HL-60 (cell line): ENCODE data around the gene CRY2.
A peak's percentile ranks its signal among the peaks of the same experiment; 100 is the strongest.

ENCODE experiments used
- DNase-seq, 2 experiments: peaks; one replicate each; pipeline ENCODE4 v3.0.0-alpha.2; 2010 to 2020; ENCODE audit warnings: low read depth in 1 of 2, low spot score in 1 of 2
- H3K27ac ChIP-seq: fragments of 250-450 bp; sonication (Bioruptor Pico); replicated peaks from 2 replicates; pipeline ENCODE4 v1.5.1; 2020; ENCODE audit warnings: mild to moderate bottlenecking, moderate library complexity
- H3K27me3 ChIP-seq: fragments of 250-450 bp; sonication (Bioruptor Pico); 2 replicates; pipeline ENCODE4 v1.5.1; 2021; ENCODE audit warnings: mild to moderate bottlenecking, moderate library complexity; ENCODE audit not compliant: insufficient read depth, poor library complexity, severe bottlenecking
- H3K4me3 ChIP-seq: replicated peaks from 2 replicates; pipeline ENCODE4 v1.5.1; 2011; ENCODE audit warnings: mild to moderate bottlenecking, control low read depth, low read length; ENCODE audit not compliant: insufficient read depth
- GABPA ChIP-seq: IDR thresholded peaks from 2 replicates; pipeline ENCODE4 v1.6.1; 2012; ENCODE audit warnings: low read depth
- POLR2AphosphoS5 ChIP-seq: IDR thresholded peaks from 2 replicates; pipeline ENCODE4 v1.6.1; 2012; ENCODE audit warnings: low read depth
- SPI1 ChIP-seq: IDR thresholded peaks from 2 replicates; pipeline ENCODE4 v1.6.1; 2012; ENCODE audit warnings: low read depth, mild to moderate bottlenecking, borderline replicate concordance
- TF ChIP-seq, protein P1 (sequence below): IDR thresholded peaks from one replicate; pipeline ENCODE4 v1.5.1; 2011; ENCODE audit warnings: low read length, control low read depth, inconsistent platforms; ENCODE audit not compliant: insufficient read depth
- TF ChIP-seq, protein P2 (sequence below): IDR thresholded peaks from 2 replicates; pipeline ENCODE4 v1.6.1; 2012; ENCODE audit warnings: low read depth; ENCODE audit not compliant: insufficient replicate concordance

CRY2 gene

DNA sequence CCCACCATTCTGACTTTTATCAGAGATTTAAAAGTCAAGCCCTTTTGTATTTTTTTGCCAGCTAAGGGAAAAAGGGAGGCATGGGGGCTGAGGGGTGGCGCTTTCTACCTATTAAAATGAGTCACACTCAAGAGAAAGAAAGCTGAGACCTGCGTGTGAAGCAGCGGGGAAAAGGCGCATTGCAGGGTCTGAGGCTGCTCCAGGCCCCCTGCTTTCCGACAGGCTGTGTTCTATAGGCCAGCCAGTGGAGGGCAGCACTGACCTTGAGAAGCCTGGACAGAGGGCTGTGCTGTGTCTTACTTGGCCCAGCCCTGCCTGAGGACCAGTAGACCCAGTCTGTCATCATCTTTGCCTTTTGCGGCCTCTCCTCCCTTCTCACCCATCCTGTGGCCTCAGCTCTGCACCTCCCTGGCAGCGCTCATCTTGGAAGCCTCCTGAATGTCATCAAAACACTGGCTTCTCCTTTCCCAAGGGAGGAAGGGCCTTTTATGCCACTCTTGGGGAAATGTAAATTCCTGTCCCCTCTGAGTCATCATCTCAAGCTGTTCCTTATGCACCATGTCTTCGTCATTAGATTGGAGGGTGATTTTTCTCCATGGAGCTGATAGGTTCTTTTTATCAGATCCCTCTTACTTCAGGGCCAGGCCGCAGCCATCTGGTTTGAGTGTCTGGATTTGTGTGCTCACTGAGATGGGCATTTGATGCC, 25.5 kb downstream of the CRY2 start:
- no peak for TF ChIP-seq POLR2AphosphoS5
- TF ChIP-seq, protein P1, sequence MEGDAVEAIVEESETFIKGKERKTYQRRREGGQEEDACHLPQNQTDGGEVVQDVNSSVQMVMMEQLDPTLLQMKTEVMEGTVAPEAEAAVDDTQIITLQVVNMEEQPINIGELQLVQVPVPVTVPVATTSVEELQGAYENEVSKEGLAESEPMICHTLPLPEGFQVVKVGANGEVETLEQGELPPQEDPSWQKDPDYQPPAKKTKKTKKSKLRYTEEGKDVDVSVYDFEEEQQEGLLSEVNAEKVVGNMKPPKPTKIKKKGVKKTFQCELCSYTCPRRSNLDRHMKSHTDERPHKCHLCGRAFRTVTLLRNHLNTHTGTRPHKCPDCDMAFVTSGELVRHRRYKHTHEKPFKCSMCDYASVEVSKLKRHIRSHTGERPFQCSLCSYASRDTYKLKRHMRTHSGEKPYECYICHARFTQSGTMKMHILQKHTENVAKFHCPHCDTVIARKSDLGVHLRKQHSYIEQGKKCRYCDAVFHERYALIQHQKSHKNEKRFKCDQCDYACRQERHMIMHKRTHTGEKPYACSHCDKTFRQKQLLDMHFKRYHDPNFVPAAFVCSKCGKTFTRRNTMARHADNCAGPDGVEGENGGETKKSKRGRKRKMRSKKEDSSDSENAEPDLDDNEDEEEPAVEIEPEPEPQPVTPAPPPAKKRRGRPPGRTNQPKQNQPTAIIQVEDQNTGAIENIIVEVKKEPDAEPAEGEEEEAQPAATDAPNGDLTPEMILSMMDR = peak; percentile 53
- peak in 1 of 2 experiments; percentile 30 for DNase-seq
- Histone ChIP-seq H3K27me3 (no peaks in the 10 kb centered on the region), H3K27ac (no peak overlapping the region), H3K4me3 (no peak overlapping the region)

DNA sequence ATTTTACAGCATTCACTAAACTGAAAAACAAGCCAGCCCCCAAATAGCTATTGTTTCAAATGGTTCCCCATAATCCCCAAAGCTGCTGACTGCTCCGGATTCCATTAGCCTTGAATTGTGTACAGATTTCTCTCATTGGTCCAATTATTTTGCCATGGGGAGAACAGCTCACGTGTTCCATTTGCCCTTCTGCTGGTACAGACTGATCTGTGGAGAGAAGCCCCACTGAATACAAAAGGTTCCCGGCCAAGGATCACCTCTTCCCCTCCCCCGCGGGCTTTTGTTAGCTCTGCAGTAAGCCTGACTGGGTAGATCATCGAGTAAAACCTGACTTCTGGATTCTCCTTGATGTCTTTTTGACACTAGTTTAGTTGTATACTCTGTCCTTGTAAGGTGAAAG, 29.1 kb downstream of the CRY2 start:
- Histone ChIP-seq H3K27me3 (no peaks in the 10 kb centered on the region), H3K27ac (no peak overlapping the region), H3K4me3 (no peak overlapping the region)
- TF ChIP-seq POLR2AphosphoS5 (no peak), SPI1 (no peak), GABPA (no peak)
- TF ChIP-seq, protein P1 = no peak
- TF ChIP-seq, protein P2, sequence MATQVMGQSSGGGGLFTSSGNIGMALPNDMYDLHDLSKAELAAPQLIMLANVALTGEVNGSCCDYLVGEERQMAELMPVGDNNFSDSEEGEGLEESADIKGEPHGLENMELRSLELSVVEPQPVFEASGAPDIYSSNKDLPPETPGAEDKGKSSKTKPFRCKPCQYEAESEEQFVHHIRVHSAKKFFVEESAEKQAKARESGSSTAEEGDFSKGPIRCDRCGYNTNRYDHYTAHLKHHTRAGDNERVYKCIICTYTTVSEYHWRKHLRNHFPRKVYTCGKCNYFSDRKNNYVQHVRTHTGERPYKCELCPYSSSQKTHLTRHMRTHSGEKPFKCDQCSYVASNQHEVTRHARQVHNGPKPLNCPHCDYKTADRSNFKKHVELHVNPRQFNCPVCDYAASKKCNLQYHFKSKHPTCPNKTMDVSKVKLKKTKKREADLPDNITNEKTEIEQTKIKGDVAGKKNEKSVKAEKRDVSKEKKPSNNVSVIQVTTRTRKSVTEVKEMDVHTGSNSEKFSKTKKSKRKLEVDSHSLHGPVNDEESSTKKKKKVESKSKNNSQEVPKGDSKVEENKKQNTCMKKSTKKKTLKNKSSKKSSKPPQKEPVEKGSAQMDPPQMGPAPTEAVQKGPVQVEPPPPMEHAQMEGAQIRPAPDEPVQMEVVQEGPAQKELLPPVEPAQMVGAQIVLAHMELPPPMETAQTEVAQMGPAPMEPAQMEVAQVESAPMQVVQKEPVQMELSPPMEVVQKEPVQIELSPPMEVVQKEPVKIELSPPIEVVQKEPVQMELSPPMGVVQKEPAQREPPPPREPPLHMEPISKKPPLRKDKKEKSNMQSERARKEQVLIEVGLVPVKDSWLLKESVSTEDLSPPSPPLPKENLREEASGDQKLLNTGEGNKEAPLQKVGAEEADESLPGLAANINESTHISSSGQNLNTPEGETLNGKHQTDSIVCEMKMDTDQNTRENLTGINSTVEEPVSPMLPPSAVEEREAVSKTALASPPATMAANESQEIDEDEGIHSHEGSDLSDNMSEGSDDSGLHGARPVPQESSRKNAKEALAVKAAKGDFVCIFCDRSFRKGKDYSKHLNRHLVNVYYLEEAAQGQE = no peak
- DNase-seq = no peak

DNA sequence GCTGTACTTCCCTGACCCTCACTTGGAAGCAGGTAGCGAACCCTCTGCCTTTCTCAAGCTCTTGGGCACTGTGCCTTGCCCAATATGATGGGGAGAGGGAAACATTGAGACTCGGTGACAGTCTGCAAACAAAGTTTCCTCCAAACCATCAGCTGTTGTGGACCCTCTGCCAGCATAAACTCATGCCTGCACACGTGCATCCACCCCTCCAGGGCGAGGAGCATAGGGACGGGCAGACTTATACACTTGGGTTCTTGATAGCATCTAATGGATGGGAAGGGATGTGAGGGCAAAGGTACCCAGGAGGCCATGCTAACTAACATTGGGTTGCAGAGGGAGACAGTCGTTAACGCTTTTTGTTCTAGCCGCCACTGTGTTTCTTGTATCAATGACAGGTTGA, 29.9 kb downstream of the CRY2 start:
- Histone ChIP-seq H3K4me3 (no peak overlapping the region), H3K27me3 (no peaks in the 10 kb centered on the region), H3K27ac (no peak overlapping the region)
- TF ChIP-seq, protein P2 = no peak
- TF ChIP-seq POLR2AphosphoS5 (no peak), GABPA (no peak), SPI1 (no peak)
- TF ChIP-seq, protein P1 = no peak
- no peak for DNase-seq

DNA sequence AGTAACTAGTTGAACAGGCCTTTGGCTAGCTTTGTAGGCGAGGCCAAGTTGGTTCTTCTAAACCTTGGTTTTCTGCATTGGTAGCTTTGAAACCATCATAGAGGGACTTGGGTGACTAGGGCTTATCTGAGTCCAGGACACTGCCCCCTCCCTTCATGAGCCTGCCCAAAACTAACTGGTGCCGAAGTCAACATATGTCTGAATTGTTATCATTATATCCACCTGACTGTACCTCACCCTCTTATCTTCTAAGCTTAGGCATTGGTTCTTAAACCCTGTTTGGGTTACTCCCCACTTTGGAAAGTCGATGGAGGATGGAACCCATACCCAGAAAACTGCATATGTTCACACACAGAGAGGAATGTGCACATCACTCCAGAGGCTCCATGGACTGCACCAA, 30.6 kb downstream of the CRY2 start:
- TF ChIP-seq SPI1 = no peak
- TF ChIP-seq, protein P2 = no peak
- TF ChIP-seq POLR2AphosphoS5 = no peak
- TF ChIP-seq, protein P1 = no peak
- no peak for TF ChIP-seq GABPA
- Histone ChIP-seq H3K27me3 (no peaks in the 10 kb centered on the region), H3K4me3 (no peak overlapping the region), H3K27ac (no peak overlapping the region)
- DNase-seq = no peak
